Trophoblast cell (in vitro differentiated cells and primary cell): ENCODE results near the gene HIF3A.

Experiments
- DNase-seq, 2 donors: peaks; one replicate each; pipeline ENCODE4 v3.0.0-alpha.2; 2016
- H2AFZ ChIP-seq: 2 replicates; pipeline ENCODE4 v1.6.1; 2013; ENCODE audit warnings: low read length, moderate library complexity, mild to moderate bottlenecking; ENCODE audit not compliant: insufficient read depth, poor library complexity
- H2AK5ac ChIP-seq: 2 replicates; pipeline ENCODE4 v1.6.1; 2013; ENCODE audit warnings: mild to moderate bottlenecking, low read length
- H2BK120ac ChIP-seq: 2 replicates; pipeline ENCODE4 v1.6.1; 2013; ENCODE audit warnings: low read length, mild to moderate bottlenecking, moderate library complexity; ENCODE audit not compliant: insufficient read depth, poor library complexity
- H2BK12ac ChIP-seq: 2 replicates; pipeline ENCODE4 v1.6.1; 2013; ENCODE audit warnings: mild to moderate bottlenecking, low read length, moderate library complexity
- H2BK5ac ChIP-seq: 2 replicates; pipeline ENCODE4 v1.6.1; 2013; ENCODE audit warnings: low read length, low read depth, moderate library complexity, mild to moderate bottlenecking; ENCODE audit not compliant: poor library complexity
- H3K14ac ChIP-seq: 2 replicates; pipeline ENCODE4 v1.6.1; 2013; ENCODE audit warnings: mild to moderate bottlenecking, low read length
- H3K18ac ChIP-seq: 2 replicates; pipeline ENCODE4 v1.6.1; 2013; ENCODE audit warnings: mild to moderate bottlenecking, low read length
- H3K23ac ChIP-seq: 2 replicates; pipeline ENCODE4 v1.6.1; 2013; ENCODE audit warnings: low read length
- H3K27ac ChIP-seq: 2 replicates; pipeline ENCODE4 v1.5.1; 2013; ENCODE audit warnings: low read depth, mild to moderate bottlenecking, inconsistent platforms, low read length, moderate library complexity
- H3K27me3 ChIP-seq: 2 replicates; pipeline ENCODE4 v1.6.1; 2013; ENCODE audit warnings: inconsistent platforms, mild to moderate bottlenecking, low read length, moderate library complexity; ENCODE audit not compliant: insufficient read depth
- H3K36me3 ChIP-seq, 2 experiments: 1 replicate in 1 of 2; 2 replicates in 1 of 2; pipeline ENCODE4 v1.6.1; 2013; ENCODE audit warnings: low read length in 2 of 2, mild to moderate bottlenecking in 2 of 2, moderate library complexity in 1 of 2; ENCODE audit not compliant: insufficient read depth in 2 of 2, control insufficient read depth in 1 of 2
- H3K4ac ChIP-seq: 2 replicates; pipeline ENCODE4 v1.6.1; 2013; ENCODE audit warnings: low read depth, mild to moderate bottlenecking, low read length, moderate library complexity
- H3K4me1 ChIP-seq, 2 experiments: 1 replicate in 1 of 2; 2 replicates in 1 of 2; pipeline ENCODE4 v1.6.1; 2013; ENCODE audit warnings: low read length in 2 of 2, mild to moderate bottlenecking in 2 of 2, moderate library complexity in 1 of 2; ENCODE audit not compliant: insufficient read depth in 2 of 2, control insufficient read depth in 1 of 2
- H3K4me2 ChIP-seq: 2 replicates; pipeline ENCODE4 v1.6.1; 2013; ENCODE audit warnings: inconsistent platforms, mild to moderate bottlenecking, low read length, moderate library complexity
- H3K4me3 ChIP-seq: 2 replicates; pipeline ENCODE4 v1.5.1; 2013; ENCODE audit warnings: mild to moderate bottlenecking, low read depth, low read length, inconsistent platforms
- H3K79me1 ChIP-seq: one replicate; pipeline ENCODE4 v1.6.1; 2013; ENCODE audit warnings: low read length
- H3K79me2 ChIP-seq: 2 replicates; pipeline ENCODE4 v1.6.1; 2013; ENCODE audit warnings: low read length, mild to moderate bottlenecking; ENCODE audit not compliant: control insufficient read depth, insufficient read depth, poor library complexity
- H3K9ac ChIP-seq: 2 replicates; pipeline ENCODE4 v1.6.1; 2013; ENCODE audit warnings: mild to moderate bottlenecking, low read length
- H3K9me3 ChIP-seq: 2 replicates; pipeline ENCODE4 v1.6.1; 2013; ENCODE audit warnings: low read depth, mild to moderate bottlenecking, control low read depth, inconsistent platforms, low read length; ENCODE audit not compliant: insufficient read depth
- H4K12ac ChIP-seq: 2 replicates; pipeline ENCODE4 v1.6.1; 2013; ENCODE audit warnings: low read depth, mild to moderate bottlenecking, low read length, moderate library complexity
- H4K8ac ChIP-seq: 2 replicates; pipeline ENCODE4 v1.6.1; 2013; ENCODE audit warnings: low read depth, mild to moderate bottlenecking, low read length, moderate library complexity
- H4K91ac ChIP-seq: one replicate; pipeline ENCODE4 v1.6.1; 2013; ENCODE audit warnings: low read depth, mild to moderate bottlenecking, low read length, moderate library complexity
- WGBS: extraction: QIAGEN DNeasy Blood & Tissue Kit; methylation state at CpG from one replicate; pipeline ENCODE4 v1.1.7; 2013; ENCODE audit warnings: missing lambda C conversion rate; ENCODE audit not compliant: insufficient read length, insufficient coverage; ENCODE audit errors: extremely low coverage; 5-methylcytosine and 5-hydroxymethylcytosine counted together

The HIF3A gene

DNA sequence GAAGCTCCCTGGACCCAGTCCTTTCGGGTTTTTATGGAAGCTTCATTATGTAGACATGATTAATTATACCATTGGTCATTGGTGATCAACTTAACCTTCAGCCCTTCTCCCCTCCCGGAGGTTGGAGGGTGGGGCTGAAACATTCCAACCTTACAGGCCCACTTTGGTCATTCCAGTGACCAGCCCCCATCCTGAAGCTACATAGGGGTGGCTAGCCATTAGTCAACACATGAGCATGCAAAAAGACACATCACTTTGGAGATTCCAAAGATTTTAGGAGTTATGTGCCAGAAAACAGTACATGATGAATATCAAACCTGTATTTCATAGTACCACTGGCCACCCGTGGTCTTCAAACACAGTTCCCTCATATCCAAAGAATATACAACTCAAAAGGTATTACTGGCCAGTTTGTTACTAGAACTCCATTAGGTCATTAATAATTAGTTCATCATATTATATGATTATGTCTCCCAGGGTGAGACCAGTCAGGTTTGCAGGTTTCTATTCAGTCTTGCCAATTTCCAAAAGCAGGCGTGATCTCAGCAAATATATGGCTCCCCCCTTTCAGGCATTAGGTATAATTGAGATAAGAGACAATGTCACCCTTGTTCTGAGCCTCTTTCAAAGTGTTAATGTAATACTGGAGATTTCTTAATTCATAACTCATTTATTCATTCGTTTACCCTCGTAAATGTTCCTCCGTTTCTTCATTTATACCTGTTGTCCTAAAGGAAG is 61.2 kb downstream of the HIF3A start:
- Histone ChIP-seq H3K23ac (no peak overlapping the region), H3K9me3 (no peaks in the 10 kb centered on the region), H2AK5ac (no peak overlapping the region), H3K27ac (no peak overlapping the region), H3K79me1 (peaks cover 6% of the 10 kb centered on the region), H3K14ac (no peak overlapping the region), H4K8ac (no peak overlapping the region), H2BK12ac (no peak overlapping the region), H2AFZ (no peak overlapping the region), H3K4ac (no peak overlapping the region), H3K4me1 (peaks cover 3 to 15% of the 10 kb centered on the region in 2 experiments), H3K4me3 (no peak overlapping the region), H2BK120ac (no peak overlapping the region), H3K9ac (peak overlapping the region; percentile 6), H3K4me2 (no peak overlapping the region), H4K12ac (no peak overlapping the region), H3K27me3 (no peaks in the 10 kb centered on the region), H2BK5ac (no peak overlapping the region), H4K91ac (no peak overlapping the region), H3K36me3 (peaks cover 30 to 33% of the 10 kb centered on the region in 2 experiments), H3K79me2 (no peaks in the 10 kb centered on the region), H3K18ac (no peak overlapping the region)
- DNase-seq: peak; percentile 70 to 87
- WGBS: 100% methylated on average over 3 of the region's 7 CpGs

GRCh38 chr19:46361915-46362314 is 65.1 kb downstream of the HIF3A start:
- DNase-seq: no peak
- no peaks in the 10 kb centered on the region for H3K27me3 ChIP-seq
- peaks cover 1% of the 10 kb centered on the region for H3K79me1 ChIP-seq
- no peak overlapping the region for H3K27ac ChIP-seq
- no peak overlapping the region for H2AFZ ChIP-seq
- H3K9ac ChIP-seq: no peak overlapping the region
- H2BK120ac ChIP-seq: no peak overlapping the region
- no peak overlapping the region for H3K14ac ChIP-seq
- H4K91ac ChIP-seq: no peak overlapping the region
- H3K4me2 ChIP-seq: no peak overlapping the region
- no peak overlapping the region for H2BK12ac ChIP-seq
- H3K79me2 ChIP-seq: no peaks in the 10 kb centered on the region
- no peak overlapping the region for H4K12ac ChIP-seq
- H3K4me1 ChIP-seq: peaks cover 3 to 8% of the 10 kb centered on the region in 2 experiments
- no peak overlapping the region for H3K4me3 ChIP-seq
- H4K8ac ChIP-seq: no peak overlapping the region
- no CpG with 5 or more reads among the region's 2 CpGs for WGBS
- no peaks in the 10 kb centered on the region for H3K9me3 ChIP-seq
- H3K18ac ChIP-seq: no peak overlapping the region
- no peak overlapping the region for H3K23ac ChIP-seq
- H3K4ac ChIP-seq: no peak overlapping the region
- H2BK5ac ChIP-seq: no peak overlapping the region
- H2AK5ac ChIP-seq: no peak overlapping the region
- peaks cover 13% of the 10 kb centered on the region in 2 experiments for H3K36me3 ChIP-seq

DNA sequence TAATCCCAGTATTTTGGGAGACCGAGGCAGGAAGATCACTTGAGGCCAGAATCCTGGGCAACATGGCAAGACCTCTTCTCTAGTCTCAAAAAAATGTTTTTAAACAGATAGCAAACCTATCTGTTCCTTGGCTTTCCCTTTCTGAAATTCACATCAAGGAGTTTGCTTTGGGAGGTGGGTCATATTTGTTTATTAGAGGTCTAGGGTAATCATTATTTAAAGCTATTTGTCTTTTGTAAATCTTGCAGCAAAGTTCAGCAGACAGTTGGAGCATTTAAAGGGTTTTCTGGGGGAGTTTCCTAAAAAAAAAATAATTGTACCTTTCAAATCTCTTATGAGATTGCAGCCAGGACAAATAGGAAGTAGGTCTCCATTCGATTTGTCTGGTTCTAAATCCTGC is 67.5 kb downstream of the HIF3A start:
- Histone ChIP-seq H3K4me1 (no peaks in the 10 kb centered on the region), H2AFZ (no peak overlapping the region), H3K79me2 (no peaks in the 10 kb centered on the region), H3K27me3 (no peaks in the 10 kb centered on the region), H4K8ac (no peak overlapping the region), H3K9me3 (peaks cover 2% of the 10 kb centered on the region), H2BK120ac (no peak overlapping the region), H3K14ac (no peak overlapping the region), H2BK5ac (no peak overlapping the region), H3K4ac (no peak overlapping the region), H3K4me3 (no peak overlapping the region), H3K36me3 (peaks cover 9 to 22% of the 10 kb centered on the region in 2 experiments), H2AK5ac (no peak overlapping the region), H2BK12ac (no peak overlapping the region), H3K27ac (no peak overlapping the region), H3K4me2 (no peak overlapping the region), H3K18ac (no peak overlapping the region), H3K79me1 (no peaks in the 10 kb centered on the region), H3K23ac (no peak overlapping the region), H4K91ac (no peak overlapping the region), H3K9ac (no peak overlapping the region), H4K12ac (no peak overlapping the region)
- no CpG with 5 or more reads among the region's 2 CpGs for WGBS
- DNase-seq: no peak

DNA sequence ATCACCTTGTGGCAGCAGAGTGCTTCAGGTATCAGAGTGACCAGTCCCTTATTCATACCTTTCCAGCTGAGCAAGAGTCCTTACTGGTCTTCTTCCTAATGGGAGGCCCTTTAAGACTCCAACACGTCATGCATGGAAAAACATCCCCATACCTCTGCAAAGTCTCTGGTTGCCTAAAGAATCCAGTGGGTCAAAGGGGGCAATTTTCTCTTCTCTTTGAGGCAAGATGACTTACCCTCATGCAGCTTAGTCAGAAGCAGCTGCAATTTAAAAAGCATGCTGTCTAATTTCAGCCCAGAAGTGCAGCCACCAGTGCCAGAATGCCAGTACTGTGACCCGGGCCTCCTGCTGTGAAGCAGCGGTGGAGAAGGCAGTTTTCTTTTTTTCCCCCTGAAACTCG is 68.7 kb downstream of the HIF3A start:
- H3K9ac ChIP-seq: no peak overlapping the region
- no peak overlapping the region for H2BK12ac ChIP-seq
- peaks cover 2% of the 10 kb centered on the region for H3K79me1 ChIP-seq
- H3K23ac ChIP-seq: no peak overlapping the region
- no peak overlapping the region for H2BK5ac ChIP-seq
- H3K14ac ChIP-seq: no peak overlapping the region
- H4K91ac ChIP-seq: no peak overlapping the region
- H2AK5ac ChIP-seq: no peak overlapping the region
- peaks cover 2% of the 10 kb centered on the region for H3K9me3 ChIP-seq
- H3K4me3 ChIP-seq: no peak overlapping the region
- H3K36me3 ChIP-seq: peaks cover 9 to 22% of the 10 kb centered on the region in 2 experiments
- H4K8ac ChIP-seq: no peak overlapping the region
- no peak overlapping the region for H3K27ac ChIP-seq
- H4K12ac ChIP-seq: no peak overlapping the region
- peak; percentile 91 to 96 for DNase-seq
- no peak overlapping the region for H2AFZ ChIP-seq
- no peak overlapping the region for H3K4me2 ChIP-seq
- H3K4me1 ChIP-seq: peaks cover 3 to 4% of the 10 kb centered on the region in 2 experiments
- H3K27me3 ChIP-seq: no peaks in the 10 kb centered on the region
- no CpG with 5 or more reads among the region's 4 CpGs for WGBS
- peaks cover 1% of the 10 kb centered on the region for H3K79me2 ChIP-seq
- no peak overlapping the region for H3K4ac ChIP-seq
- no peak overlapping the region for H2BK120ac ChIP-seq
- H3K18ac ChIP-seq: no peak overlapping the region
